Endometrial microvascular endothelial cells (primary cell): ENCODE data around the gene B3GNT9. TPM values are rescaled to one million over a fixed set of nuclear protein-coding genes. Genes with fewer than 3 reads are reported as not detected.
"Not testable (repeated sequence)": the region's sequence is repeated elsewhere in the genome, so short reads cannot be mapped to it uniquely, and the experiment has no call there.

ENCODE experiments used
- in situ Hi-C: cut with HindIII; loops from 2 replicates; pipeline ENCODE4 v1.10.0; 2017; ENCODE audit warnings: low sequenced_read_pairs, low pct_unique_long_range_greater_than_20kb; ENCODE audit errors: inconsistent ontology term
- total RNA-seq: library from RNA; depleted of rRNA; stranded (reverse); fragments of >200 nt; gene quantifications from one replicate; pipeline ENCODE4 v1.2.3, GENCODE V29; 2015; ENCODE audit errors: inconsistent ontology term

The B3GNT9 gene
- total RNA-seq, 1 donor from 2014 or later: 4.7 TPM

DNA sequence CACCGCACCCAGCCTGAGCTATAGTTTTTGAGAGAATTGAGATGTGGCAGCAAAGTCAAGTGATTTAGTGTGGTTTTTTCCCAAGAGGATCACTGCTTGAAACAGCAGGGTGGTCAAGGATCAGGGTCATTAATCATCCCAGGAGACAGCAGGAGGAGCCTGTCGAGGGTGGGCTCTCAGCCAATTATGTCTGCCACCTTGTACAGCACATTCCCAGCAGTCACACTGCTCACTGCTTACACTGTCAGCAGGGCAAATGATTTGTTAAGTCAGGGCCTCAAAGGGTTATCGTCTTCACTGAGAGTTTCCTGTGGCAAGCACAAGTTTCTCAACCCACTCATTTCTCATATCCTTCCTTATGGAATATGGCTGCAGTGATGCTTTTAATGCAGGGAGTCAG lies 13.2 kb downstream of the B3GNT9 start:
- in situ Hi-C loops: loop anchor here (25.0 kb wide), 1 partner anchor 150 kb away; the partner anchor contains the start of gene PLEKHG4

GRCh38 chr16:67129422-67129821 lies 21.4 kb downstream of the B3GNT9 start:
- in situ Hi-C loops: loop anchor here (25.0 kb wide), 1 partner anchor 158 kb away; the partner anchor contains the start of gene PLEKHG4

GRCh38 chr16:67128887-67129286 lies 21.9 kb downstream of the B3GNT9 start:
- in situ Hi-C loops: loop anchor here (25.0 kb wide), 1 partner anchor 158 kb away; the partner anchor contains the start of gene PLEKHG4

- in situ Hi-C loops: loop anchor here (25.0 kb wide), 1 partner anchor 159 kb away; the partner anchor contains the start of gene PLEKHG4
These were observed 22.4 kb downstream of the B3GNT9 start for GRCh38 chr16:67128417-67128816.

DNA sequence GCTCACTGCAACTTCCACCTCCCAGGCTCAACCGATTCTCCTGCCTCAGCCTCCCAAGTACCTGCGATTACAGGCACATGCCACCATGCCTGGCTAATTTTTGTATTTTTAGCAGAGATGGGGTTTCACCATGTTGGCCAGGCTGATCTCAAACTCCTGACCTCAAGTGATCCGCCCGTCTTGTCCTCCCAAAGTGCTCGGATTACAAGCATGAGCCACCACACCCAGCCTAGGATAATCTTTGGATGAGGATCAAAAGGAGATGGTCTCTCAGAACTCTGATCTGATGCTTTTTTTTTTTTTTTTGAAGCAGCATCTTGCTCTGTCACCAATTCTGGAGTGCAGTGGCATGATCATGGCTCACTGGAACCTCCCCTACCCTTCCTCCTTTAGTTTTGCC lies 28.0 kb downstream of the B3GNT9 start:
- in situ Hi-C loops: not testable (repeated sequence)

DNA sequence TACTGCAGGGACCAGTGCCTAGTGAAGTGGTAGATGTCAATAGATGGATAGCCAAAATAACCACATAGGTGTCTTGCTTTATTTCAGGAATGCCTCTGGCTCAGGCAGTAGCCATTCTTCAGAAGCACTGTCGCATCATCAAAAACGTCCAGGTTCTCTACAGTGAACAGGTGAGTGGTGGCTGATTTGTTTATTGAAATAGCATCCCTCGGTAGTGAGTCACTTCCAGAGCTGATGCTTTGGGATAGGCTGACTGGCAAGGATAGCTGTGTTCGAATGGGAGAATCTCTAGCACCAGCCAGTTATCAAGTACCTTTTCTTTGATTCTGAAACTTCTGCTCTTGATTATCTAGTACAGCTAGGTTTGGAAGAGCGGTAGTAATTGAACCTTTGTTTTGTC lies 30.8 kb downstream of the B3GNT9 start:
- in situ Hi-C loops: no loop called here

GRCh38 chr16:67117716-67118115 lies 33.1 kb downstream of the B3GNT9 start:
- in situ Hi-C loops: no loop called here

DNA sequence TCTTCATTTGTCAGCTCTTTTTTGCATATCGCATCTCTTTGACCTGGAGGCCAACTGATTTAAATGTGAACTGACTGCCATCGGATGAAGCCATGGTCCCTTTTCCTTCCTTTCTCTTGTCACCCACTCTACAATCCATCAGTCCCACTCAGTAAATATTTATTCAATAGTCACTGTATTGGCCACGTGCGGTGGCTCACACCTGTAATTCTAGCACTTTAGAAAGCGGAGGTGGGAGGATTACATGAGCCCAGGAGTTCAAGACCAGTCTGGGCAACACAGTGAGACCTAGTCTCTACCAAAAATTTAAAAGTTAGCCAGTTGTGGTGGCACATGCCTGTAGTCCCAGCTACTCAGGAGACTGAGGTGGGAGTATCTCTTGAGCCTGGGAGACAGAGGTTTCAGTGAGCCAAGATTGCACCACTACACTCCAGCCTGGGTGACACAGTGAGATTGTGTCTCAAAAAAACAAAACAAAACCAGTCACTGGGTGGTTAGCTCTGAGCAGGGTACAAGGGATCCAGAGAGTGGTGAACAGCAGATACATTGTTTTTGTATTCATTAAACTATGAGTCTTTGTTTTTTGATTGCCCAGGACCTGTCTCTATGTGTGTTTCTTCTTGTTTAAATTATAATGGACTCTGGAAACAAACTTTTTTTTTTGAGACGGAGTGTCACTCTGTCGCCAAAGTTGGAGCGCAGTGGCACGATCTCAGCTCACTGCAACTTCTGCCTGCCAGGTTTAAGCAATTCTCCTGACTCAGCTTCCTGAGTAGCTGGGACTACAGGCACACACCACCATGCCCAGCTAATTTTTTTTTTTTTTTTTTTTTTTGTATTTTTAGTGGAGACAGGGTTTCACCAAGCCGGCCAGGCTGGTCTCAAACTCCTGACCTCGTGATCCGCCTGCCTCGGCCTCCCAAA lies 34.1 kb downstream of the B3GNT9 start:
- in situ Hi-C loops: no loop called here

- in situ Hi-C loops: no loop called here
These were observed 35.2 kb downstream of the B3GNT9 start for GRCh38 chr16:67115639-67116038.

GRCh38 chr16:67114793-67115192 lies 36.0 kb downstream of the B3GNT9 start:
- in situ Hi-C loops: no loop called here

- in situ Hi-C loops: no loop called here
These were observed 38.0 kb downstream of the B3GNT9 start for GRCh38 chr16:67112591-67113399.

DNA sequence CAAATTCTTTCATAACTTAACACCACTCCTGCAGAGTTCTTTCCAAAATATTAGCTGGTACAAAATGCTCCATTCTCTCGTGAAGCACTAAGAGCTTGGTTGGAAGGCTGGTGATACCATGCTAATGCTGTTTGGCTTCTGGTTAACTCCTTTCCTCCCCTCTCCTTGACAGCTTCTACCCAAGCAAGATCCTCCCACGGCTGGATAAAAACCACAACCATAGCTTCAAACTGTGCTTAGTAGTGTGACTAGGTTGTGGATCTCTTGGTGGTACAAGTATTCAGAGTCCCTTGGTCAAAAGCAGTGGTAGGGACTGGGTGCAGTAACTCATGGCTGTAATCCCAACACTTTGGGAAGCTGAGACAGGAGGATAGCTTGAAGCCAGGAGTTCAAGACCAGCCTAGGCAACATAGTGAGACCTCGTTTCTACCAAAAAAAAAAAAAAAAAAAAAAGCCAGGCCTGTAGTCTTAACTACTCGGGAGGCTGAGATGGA lies 38.8 kb downstream of the B3GNT9 start:
- in situ Hi-C loops: no loop called here

DNA sequence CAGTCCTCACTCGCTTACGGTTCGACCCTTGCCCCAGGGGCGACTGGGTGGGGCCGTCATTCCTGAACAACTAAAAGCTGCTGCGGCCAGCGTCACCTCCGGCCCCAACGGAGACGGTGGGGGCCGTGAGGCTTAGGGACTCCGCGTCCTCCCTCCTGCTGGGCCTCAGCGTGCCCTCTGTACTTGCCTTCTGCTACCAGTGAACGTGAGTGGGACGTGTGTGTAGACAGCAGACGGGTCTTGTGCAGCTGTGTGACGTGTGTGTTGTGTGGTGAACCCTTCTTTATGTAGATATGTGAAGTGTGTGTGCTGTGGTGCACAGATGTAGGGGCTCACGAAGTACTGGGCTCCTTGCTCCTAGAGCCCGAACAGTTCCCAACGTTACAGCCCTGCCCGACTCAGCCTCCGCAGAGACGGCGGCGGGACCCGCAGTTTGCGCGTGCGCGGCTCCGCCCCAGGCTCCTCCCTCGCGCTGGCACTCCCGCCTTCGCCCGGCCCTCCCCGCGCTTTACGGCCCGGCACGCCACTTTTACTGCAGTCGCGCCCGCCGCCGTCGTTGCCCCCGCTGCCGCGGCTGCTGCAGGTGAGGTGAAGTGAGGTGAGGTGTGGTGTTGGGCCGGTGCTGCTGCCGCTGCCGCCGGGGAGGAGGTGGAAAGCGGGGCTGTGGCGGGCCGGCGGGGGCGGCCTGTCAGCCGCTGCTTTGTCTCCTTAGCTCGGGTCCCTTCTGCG lies 41.2 kb downstream of the B3GNT9 start, which contains the start of gene PHAF1:
PHAF1 (plus strand) TSS at position 535 of the 729 bp plus-strand sequence. CDS start 235 bp downstream, outside the sequence.
- in situ Hi-C loops: no loop called here

DNA sequence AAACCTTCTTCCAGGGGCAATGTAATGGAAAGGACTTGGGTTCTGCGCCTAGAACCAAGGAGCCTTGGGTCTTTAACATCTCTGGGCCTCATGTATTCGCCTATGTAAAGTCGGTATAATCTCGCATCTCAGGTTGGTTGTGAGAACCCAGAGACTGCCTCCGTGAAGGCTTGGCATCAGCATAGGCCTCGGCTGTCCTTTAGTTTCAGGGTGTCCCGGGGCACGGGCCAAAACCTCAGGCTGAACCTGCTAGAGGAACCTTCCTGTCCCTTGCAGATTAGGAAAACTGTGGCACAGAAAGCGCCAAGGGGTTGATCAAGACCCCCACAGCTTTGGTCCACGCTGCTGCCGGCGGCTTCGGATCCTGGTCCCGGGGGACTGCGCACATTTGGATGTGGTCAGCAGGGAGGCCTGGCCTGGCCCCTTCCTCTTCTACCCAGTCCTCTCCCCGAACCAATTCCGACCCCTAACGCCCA lies 41.8 kb downstream of the B3GNT9 start:
- in situ Hi-C loops: no loop called here

GRCh38 chr16:67108489-67108888 lies 42.3 kb downstream of the B3GNT9 start:
- in situ Hi-C loops: no loop called here

DNA sequence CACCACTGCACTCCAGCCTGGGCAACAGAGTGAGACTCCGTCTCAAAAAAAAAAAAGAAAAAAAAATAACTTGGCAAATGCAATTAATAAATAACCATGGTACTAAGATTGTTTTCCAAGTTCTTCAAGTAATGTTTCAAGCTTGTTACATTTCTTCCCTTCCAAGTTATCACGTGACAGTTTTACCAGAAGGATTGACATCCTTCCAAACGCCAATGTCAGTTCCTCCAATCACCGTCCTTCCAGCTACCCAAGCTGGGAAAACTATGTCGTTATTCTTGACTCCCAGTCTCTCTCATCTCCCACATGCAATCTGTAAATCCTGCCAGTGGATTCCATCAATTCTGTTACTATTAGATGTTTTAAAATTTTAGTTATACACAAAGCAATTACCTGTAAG lies 44.9 kb downstream of the B3GNT9 start:
- in situ Hi-C loops: no loop called here

GRCh38 chr16:67105246-67105645 lies 45.6 kb downstream of the B3GNT9 start:
- in situ Hi-C loops: no loop called here

DNA sequence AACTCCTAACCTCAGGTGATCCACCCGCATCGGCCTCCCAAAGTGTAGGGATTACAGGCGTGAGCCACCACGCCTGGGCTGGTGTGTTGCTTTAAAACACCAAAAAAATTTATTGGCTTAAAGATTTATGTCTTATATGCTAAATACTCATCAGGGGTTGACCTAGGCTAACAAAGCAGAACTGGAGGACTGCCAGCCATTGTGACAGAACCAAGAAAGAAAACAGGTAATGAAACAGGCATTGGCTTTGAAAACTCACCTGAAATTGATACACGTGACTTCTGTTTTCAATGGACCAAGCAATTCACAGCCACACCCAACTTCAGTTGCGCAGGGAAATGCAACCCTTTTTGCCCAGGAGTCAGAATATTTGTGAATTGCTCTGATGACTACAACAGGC lies 46.0 kb downstream of the B3GNT9 start:
- in situ Hi-C loops: no loop called here

GRCh38 chr16:67104061-67104460 lies 46.7 kb downstream of the B3GNT9 start:
- in situ Hi-C loops: no loop called here
